Upper lobe of right lung (tissue), 1 donor: Measurements from ENCODE around the gene IDI1. TPM values are rescaled to one million over a fixed set of nuclear protein-coding genes. Genes with fewer than 3 reads are reported as not detected.
"Not testable (repeated sequence)": the region's sequence is repeated elsewhere in the genome, so short reads cannot be mapped to it uniquely, and the experiment has no call there.

Source experiments
- ATAC-seq: fragments of 200-7000 bp; cut with Tn5 transposase; one replicate; pipeline ENCODE4 v1.9.1; 2020; ENCODE audit warnings: mild to moderate bottlenecking, moderate library complexity
- DNase-seq: peaks from one replicate; pipeline ENCODE4 v3.0.0-alpha.2; 2020
- H3K27ac ChIP-seq: fragments of 200-600 bp; one replicate; pipeline ENCODE4 v1.8.0; 2022
- H3K27me3 ChIP-seq: fragments of 200-600 bp; one replicate; pipeline ENCODE4 v1.8.0; 2022; ENCODE audit warnings: mild to moderate bottlenecking
- H3K36me3 ChIP-seq: fragments of 200-600 bp; one replicate; pipeline ENCODE4 v1.8.0; 2022
- H3K4me1 ChIP-seq: fragments of 200-600 bp; one replicate; pipeline ENCODE4 v1.8.0; 2022
- H3K4me3 ChIP-seq: fragments of 200-600 bp; one replicate; pipeline ENCODE4 v1.8.0; 2022; ENCODE audit warnings: mild to moderate bottlenecking
- H3K9me3 ChIP-seq: fragments of 200-600 bp; one replicate; pipeline ENCODE4 v1.8.0; 2022
- CTCF ChIP-seq: fragments of 200-600 bp; IDR thresholded peaks from one replicate; pipeline ENCODE4 v1.8.0; 2022; ENCODE audit warnings: antibody characterized with exemption
- intact Hi-C: fragments of 100-400 bp; cut with DNase I; formaldehyde crosslinking; loops from one replicate; pipeline ENCODE4 v1.11.0; 2022
- total RNA-seq: library from RNA; stranded (reverse); fragmentation: NEBNext Ultra II Directional; extraction: Animal tissue kit (Norgen Biotek cat#: 25700); gene quantifications from one replicate; pipeline ENCODE4 v1.2.1, GENCODE V29; 2021
- donor health status: DM: no; HTN: yes; CAD: no; lungs with severe emphysema.

The IDI1 gene
- total RNA-seq, 1 donor from 2014 or later: 68.5 TPM

DNA sequence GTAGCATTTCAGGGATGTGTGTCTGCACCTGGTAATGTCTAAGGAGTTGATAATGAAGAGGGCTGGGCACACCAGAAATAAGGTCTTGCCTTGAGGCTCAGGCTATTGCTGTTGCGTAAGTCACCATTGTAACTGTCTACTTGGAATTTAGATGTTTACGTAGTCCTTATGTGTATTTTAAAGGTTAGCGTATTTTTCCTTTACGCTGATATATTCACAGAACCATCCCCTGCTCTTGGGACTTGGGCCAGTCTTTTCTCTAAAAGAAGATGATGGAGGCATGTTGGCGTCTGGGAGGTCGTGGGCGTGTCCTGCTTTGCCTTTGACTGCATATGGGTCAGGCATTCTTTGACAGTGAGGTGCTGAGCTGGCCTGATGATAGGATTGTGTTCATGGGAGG lies 22.0 kb upstream of the IDI1 start:
- DNase-seq: no peak
- Histone ChIP-seq H3K9me3 (no peaks in the 10 kb centered on the region), H3K4me3 (no peak overlapping the region), H3K4me1 (no peaks in the 10 kb centered on the region), H3K36me3 (peaks cover 27% of the 10 kb centered on the region), H3K27ac (no peak overlapping the region), H3K27me3 (no peaks in the 10 kb centered on the region)
- ATAC-seq: no peak
- TF ChIP-seq CTCF: no peak
- intact Hi-C loops: no loop called here

GRCh38 chr10:1068380-1069361 lies 19.8 kb upstream of the IDI1 start:
- Histone ChIP-seq H3K27ac (no peak overlapping the region), H3K4me1 (no peaks in the 10 kb centered on the region), H3K27me3 (no peaks in the 10 kb centered on the region), H3K4me3 (no peak overlapping the region), H3K36me3 (peaks cover 22% of the 10 kb centered on the region), H3K9me3 (no peaks in the 10 kb centered on the region)
- intact Hi-C loops: no loop called here
- ATAC-seq (no peak), DNase-seq (no peak)
- no peak for TF ChIP-seq CTCF

DNA sequence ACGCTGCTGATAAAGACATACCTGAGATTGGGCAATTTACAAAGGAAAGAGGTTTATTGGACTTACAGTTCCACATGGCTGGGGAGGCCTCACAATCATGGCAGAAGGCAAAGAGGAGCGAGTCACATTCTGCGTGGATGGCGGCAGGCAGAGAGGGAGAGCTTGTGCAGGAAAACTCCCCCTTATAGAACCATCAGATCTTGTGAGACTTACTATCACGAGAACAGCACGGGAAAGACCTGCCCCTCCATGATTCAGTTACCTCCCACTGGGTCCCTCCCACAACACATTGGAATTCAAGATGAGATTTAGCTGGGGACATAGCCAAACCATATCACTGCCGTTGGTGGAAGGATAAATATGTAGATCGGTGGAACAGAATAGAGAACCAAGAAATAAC lies 17.8 kb upstream of the IDI1 start:
- DNase-seq, H3K4me1 ChIP-seq, H3K27me3 ChIP-seq, H3K9me3 ChIP-seq, intact Hi-C loops, H3K27ac ChIP-seq, ATAC-seq, H3K4me3 ChIP-seq, H3K36me3 ChIP-seq: not testable (repeated sequence)

- no peaks in the 10 kb centered on the region for H3K4me1 ChIP-seq
Measured at GRCh38 chr10:1064964-1065247, 16.0 kb upstream of the IDI1 start.

DNA sequence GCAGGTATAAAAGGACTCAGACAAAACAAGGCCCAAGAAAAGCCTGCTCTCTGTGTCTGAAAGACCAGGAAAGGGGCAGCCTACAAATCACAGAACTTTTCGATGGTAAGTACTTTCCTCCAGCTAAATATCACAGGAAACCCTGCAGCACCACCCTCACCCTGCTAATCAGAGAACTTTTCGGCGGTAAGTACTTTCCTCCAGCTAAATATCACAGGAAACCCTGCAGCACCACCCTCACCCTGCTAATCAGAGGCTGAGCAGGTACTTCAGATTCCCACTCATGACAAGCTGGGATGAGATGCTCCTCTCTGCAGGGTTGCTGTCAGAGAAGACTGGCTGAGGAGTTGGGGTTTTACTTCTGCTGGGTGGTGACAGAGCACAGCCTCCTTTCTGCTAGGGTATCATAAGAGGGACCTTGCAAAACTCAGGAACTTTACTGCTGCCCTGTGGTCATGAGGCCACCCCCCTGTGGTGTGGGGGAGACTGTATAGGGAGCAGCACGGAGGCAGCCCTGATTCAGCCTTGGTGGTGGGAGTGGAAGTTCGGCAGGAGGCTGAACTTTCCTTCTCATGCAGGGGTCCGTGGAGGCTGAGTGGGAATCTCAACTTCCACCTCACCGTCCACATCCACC lies 14.4 kb upstream of the IDI1 start:
- no peak overlapping the region for H3K4me3 ChIP-seq
- intact Hi-C loops: no loop called here
- TF ChIP-seq CTCF: no peak
- ATAC-seq: peak; percentile 27
- no peak overlapping the region for H3K27ac ChIP-seq
- no peaks in the 10 kb centered on the region for H3K27me3 ChIP-seq
- peaks cover 17% of the 10 kb centered on the region for H3K36me3 ChIP-seq
- peaks cover 2% of the 10 kb centered on the region for H3K4me1 ChIP-seq
- no peaks in the 10 kb centered on the region for H3K9me3 ChIP-seq
- no peak for DNase-seq

More at GRCh38 chr10:1064964-1065247, 16.0 kb upstream of the IDI1 start:
- intact Hi-C loops: no loop called here
- DNase-seq (no peak), ATAC-seq (no peak)
- Histone ChIP-seq H3K27ac (no peak overlapping the region), H3K36me3 (peaks cover 7% of the 10 kb centered on the region), H3K9me3 (no peaks in the 10 kb centered on the region), H3K27me3 (no peaks in the 10 kb centered on the region), H3K4me3 (no peak overlapping the region)
- no peak for TF ChIP-seq CTCF
